OCI-LY3 (cell line): Measurements from ENCODE around the gene BRF1.

ENCODE experiments used
- H2AFZ ChIP-seq: fragments of 200-600, 300-600 bp; shearing (Covaris generic); 2 replicates; pipeline ENCODE4 v1.6.0; 2014; ENCODE audit warnings: antibody characterized with exemption, low read depth, low read length
- H3K27ac ChIP-seq: fragments of 200-600, 300-600 bp; sonication (generic); 2 replicates; pipeline ENCODE4 v1.5.1; 2014; ENCODE audit warnings: mild to moderate bottlenecking, low read length, moderate library complexity, mixed read lengths
- H3K27me3 ChIP-seq: fragments of 200-600, 300-600 bp; sonication (generic); 2 replicates; pipeline ENCODE4 v1.6.1; 2014; ENCODE audit warnings: low read depth, low read length, mixed read lengths
- H3K36me3 ChIP-seq: fragments of 200-600, 300-600 bp; sonication (generic); replicated peaks from 2 replicates; pipeline ENCODE3; 2014; ENCODE audit warnings: low read depth, low read length, mixed read lengths
- H3K4me1 ChIP-seq: fragments of 300-600, 200-600 bp; sonication (generic); 2 replicates; pipeline ENCODE4 v1.6.1; 2014; ENCODE audit warnings: low read length, mixed read lengths
- H3K4me2 ChIP-seq: fragments of 200-600, 300-600 bp; sonication (generic); 2 replicates; pipeline ENCODE4 v1.6.1; 2014; ENCODE audit warnings: low read length, mixed read lengths
- H3K4me3 ChIP-seq: fragments of 300-600, 200-600 bp; sonication (generic); 2 replicates; pipeline ENCODE4 v1.5.1; 2014; ENCODE audit warnings: antibody characterized with exemption, mild to moderate bottlenecking, low read length, moderate library complexity
- H3K79me2 ChIP-seq: fragments of 300-600, 200-600 bp; shearing (Covaris generic); 2 replicates; pipeline ENCODE4 v1.6.1; 2014; ENCODE audit warnings: mild to moderate bottlenecking, low read length, mixed read lengths
- H3K9ac ChIP-seq: fragments of 300-600, 200-600 bp; shearing (Covaris generic); 2 replicates; pipeline ENCODE4 v1.6.0; 2014; ENCODE audit warnings: mild to moderate bottlenecking, low read length, moderate library complexity
- H3K9me3 ChIP-seq: fragments of 200-600, 300-600 bp; shearing (Covaris generic); 2 replicates; pipeline ENCODE4 v1.6.1; 2014; ENCODE audit warnings: low read length, mixed read lengths; ENCODE audit not compliant: insufficient read depth
- H4K20me1 ChIP-seq: fragments of 200-600, 300-600 bp; sonication (generic); 2 replicates; pipeline ENCODE4 v1.6.1; 2016; ENCODE audit warnings: low read length, mixed read lengths; ENCODE audit not compliant: insufficient read depth
- EZH2phosphoT487 ChIP-seq: fragments of 200-600 bp; shearing (Covaris generic); IDR thresholded peaks from 2 replicates; pipeline ENCODE4 v1.6.1; 2018; ENCODE audit warnings: antibody characterized with exemption, mixed run types, low read depth
- TF ChIP-seq, protein P1 (sequence below): fragments of 200-600, 300-600 bp; sonication (generic); IDR thresholded peaks from 2 replicates; pipeline ENCODE4 v1.5.1; 2014; ENCODE audit warnings: antibody characterized with exemption, low read length, low read depth

The BRF1 gene

GRCh38 chr14:105286759-105287144 is 14.0 kb downstream of the BRF1 start:
- Histone ChIP-seq H3K4me1 (no peaks in the 10 kb centered on the region), H4K20me1 (peaks cover 40% of the 10 kb centered on the region), H2AFZ (no peak overlapping the region), H3K4me2 (no peak overlapping the region), H3K4me3 (no peak overlapping the region), H3K79me2 (peaks cover 45% of the 10 kb centered on the region), H3K27me3 (no peaks in the 10 kb centered on the region), H3K36me3 (no peaks in the 10 kb centered on the region), H3K9me3 (no peaks in the 10 kb centered on the region), H3K9ac (no peak overlapping the region), H3K27ac (no peak overlapping the region)
- TF ChIP-seq, protein P1, sequence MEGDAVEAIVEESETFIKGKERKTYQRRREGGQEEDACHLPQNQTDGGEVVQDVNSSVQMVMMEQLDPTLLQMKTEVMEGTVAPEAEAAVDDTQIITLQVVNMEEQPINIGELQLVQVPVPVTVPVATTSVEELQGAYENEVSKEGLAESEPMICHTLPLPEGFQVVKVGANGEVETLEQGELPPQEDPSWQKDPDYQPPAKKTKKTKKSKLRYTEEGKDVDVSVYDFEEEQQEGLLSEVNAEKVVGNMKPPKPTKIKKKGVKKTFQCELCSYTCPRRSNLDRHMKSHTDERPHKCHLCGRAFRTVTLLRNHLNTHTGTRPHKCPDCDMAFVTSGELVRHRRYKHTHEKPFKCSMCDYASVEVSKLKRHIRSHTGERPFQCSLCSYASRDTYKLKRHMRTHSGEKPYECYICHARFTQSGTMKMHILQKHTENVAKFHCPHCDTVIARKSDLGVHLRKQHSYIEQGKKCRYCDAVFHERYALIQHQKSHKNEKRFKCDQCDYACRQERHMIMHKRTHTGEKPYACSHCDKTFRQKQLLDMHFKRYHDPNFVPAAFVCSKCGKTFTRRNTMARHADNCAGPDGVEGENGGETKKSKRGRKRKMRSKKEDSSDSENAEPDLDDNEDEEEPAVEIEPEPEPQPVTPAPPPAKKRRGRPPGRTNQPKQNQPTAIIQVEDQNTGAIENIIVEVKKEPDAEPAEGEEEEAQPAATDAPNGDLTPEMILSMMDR = no peak
- no peak for TF ChIP-seq EZH2phosphoT487

DNA sequence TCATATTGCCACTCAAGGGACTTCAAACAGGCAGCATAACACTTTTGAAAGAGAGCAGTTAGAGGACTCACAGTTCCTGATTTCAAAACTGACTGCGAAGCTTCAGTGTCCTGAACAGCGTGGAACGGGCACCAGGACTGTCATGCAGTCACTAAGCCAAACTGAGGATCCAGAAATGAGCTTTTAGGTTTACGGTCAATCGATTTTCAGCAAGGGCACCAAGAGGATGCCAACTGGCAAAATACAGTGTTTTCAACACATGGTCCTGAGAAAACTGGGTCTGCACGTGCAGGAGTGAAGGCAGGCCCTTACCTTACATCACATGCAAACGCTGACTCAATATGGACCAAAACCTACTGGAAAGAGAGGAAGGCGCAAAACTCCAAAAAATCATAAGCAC is 15.6 kb downstream of the BRF1 start:
- Histone ChIP-seq H3K4me1 (no peaks in the 10 kb centered on the region), H3K4me2 (no peak overlapping the region), H3K4me3 (no peak overlapping the region), H2AFZ (no peak overlapping the region), H4K20me1 (peaks cover 40% of the 10 kb centered on the region), H3K27me3 (no peaks in the 10 kb centered on the region), H3K27ac (no peak overlapping the region), H3K9me3 (no peaks in the 10 kb centered on the region), H3K36me3 (no peaks in the 10 kb centered on the region), H3K79me2 (peaks cover 37% of the 10 kb centered on the region), H3K9ac (no peak overlapping the region)
- TF ChIP-seq, protein P1 = no peak
- no peak for TF ChIP-seq EZH2phosphoT487

- no peak overlapping the region for H3K4me3 ChIP-seq
- no peaks in the 10 kb centered on the region for H3K27me3 ChIP-seq
- H3K27ac ChIP-seq = no peak overlapping the region
- TF ChIP-seq, protein P1 = no peak
- TF ChIP-seq EZH2phosphoT487 = no peak
- no peaks in the 10 kb centered on the region for H3K9me3 ChIP-seq
- H3K9ac ChIP-seq = no peak overlapping the region
- no peaks in the 10 kb centered on the region for H3K4me1 ChIP-seq
- no peaks in the 10 kb centered on the region for H3K36me3 ChIP-seq
- no peak overlapping the region for H2AFZ ChIP-seq
- peaks cover 46% of the 10 kb centered on the region for H4K20me1 ChIP-seq
- peaks cover 29% of the 10 kb centered on the region for H3K79me2 ChIP-seq
- no peak overlapping the region for H3K4me2 ChIP-seq
These were observed 16.9 kb downstream of the BRF1 start for GRCh38 chr14:105283899-105284298.

DNA sequence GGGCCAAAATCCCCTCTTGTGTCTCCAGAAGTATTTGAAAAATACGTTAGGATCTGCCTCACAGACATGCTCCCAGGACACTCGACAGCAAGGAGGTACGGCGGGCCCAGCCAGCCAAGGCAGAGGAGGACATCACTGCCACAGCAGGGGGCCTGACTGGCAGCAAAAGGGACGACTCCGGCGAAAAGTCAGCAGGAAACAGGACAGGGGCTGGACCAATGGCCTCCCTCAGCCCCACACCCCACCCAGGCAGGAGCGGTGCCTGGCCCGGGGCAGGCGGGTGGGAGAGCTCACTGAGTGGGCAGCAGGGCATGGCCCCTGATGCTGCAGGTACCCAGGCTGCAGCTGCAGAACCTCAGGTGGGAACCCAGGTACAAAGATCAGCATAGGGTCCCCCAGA is 17.8 kb downstream of the BRF1 start:
- Histone ChIP-seq H3K9ac (no peak overlapping the region), H3K4me3 (no peak overlapping the region), H3K79me2 (peaks cover 29% of the 10 kb centered on the region)

More for the DNA sequence above, 17.8 kb downstream of the BRF1 start:
- peaks cover 46% of the 10 kb centered on the region for H4K20me1 ChIP-seq
- H3K27me3 ChIP-seq = no peaks in the 10 kb centered on the region
- no peak overlapping the region for H3K4me2 ChIP-seq
- TF ChIP-seq, protein P1 = no peak
- no peak for TF ChIP-seq EZH2phosphoT487
- no peaks in the 10 kb centered on the region for H3K9me3 ChIP-seq
- H3K4me1 ChIP-seq = no peaks in the 10 kb centered on the region
- H3K27ac ChIP-seq = no peak overlapping the region
- no peak overlapping the region for H2AFZ ChIP-seq
- H3K36me3 ChIP-seq = no peaks in the 10 kb centered on the region
